ENCODE measurements around the gene NME4.
A peak's percentile ranks its signal among the peaks of the same experiment; 100 is the strongest.
"Not testable (repeated sequence)": the region's sequence is repeated elsewhere in the genome, so short reads cannot be mapped to it uniquely, and the experiment has no call there.

The NME4 gene

GRCh38 chr16:359871-360697, 36.9 kb upstream of the NME4 start:
- no peak for DNase-seq
- CTCF ChIA-PET, result interaction anchor here (1.9 to 6.1 kb wide), 2 partner anchors 178 to 254 kb away, joined by 4 to 52 read pairs; no protein-coding TSS in a partner anchor
- H3K36me3 Mint-ChIP-seq, result no peaks in the 10 kb centered on the region

GRCh38 chr16:360698-361336, 36.2 kb upstream of the NME4 start:
- Mint-ChIP-seq H3K27ac (no peak overlapping the region), H3K9me3 (no peaks in the 10 kb centered on the region), H3K27me3 (peaks cover 21% of the 10 kb centered on the region), H3K4me3 (no peak overlapping the region), H3K36me3 (no peaks in the 10 kb centered on the region), H3K4me1 (peaks cover 6% of the 10 kb centered on the region)
- CTCF ChIA-PET, result interaction anchor here (1.0 to 6.1 kb wide), 8 partner anchors 132 to 295 kb away, joined by 3 to 52 read pairs (median 10); partner anchors contain the start of gene LUC7L
- DNase-seq, result no peak

More at GRCh38 chr16:359871-360697, 36.9 kb upstream of the NME4 start:
- no peak overlapping the region for H3K4me3 Mint-ChIP-seq
- H3K9me3 Mint-ChIP-seq, result no peaks in the 10 kb centered on the region
- H3K27ac Mint-ChIP-seq, result no peak overlapping the region
- peaks cover 12% of the 10 kb centered on the region for H3K4me1 Mint-ChIP-seq
- H3K27me3 Mint-ChIP-seq, result peaks cover 21% of the 10 kb centered on the region

- Mint-ChIP-seq H3K4me1 (peaks cover 6% of the 10 kb centered on the region), H3K9me3 (no peaks in the 10 kb centered on the region), H3K4me3 (no peak overlapping the region), H3K27me3 (peaks cover 19% of the 10 kb centered on the region), H3K36me3 (no peaks in the 10 kb centered on the region), H3K27ac (no peak overlapping the region)
- CTCF ChIA-PET, result interaction anchor here (1.0 to 6.1 kb wide), 12 partner anchors 10 to 297 kb away, joined by 3 to 52 read pairs (median 7); partner anchors contain the start of genes FAM234A, LUC7L and MRPL28
- no peak for DNase-seq
Measured at GRCh38 chr16:361341-361871, 35.6 kb upstream of the NME4 start.

- DNase-seq, result peak; percentile 87
- CTCF ChIA-PET, result interaction anchor here (0.5 to 6.1 kb wide), 22 partner anchors 9 to 298 kb away, joined by 3 to 52 read pairs (median 4); partner anchors contain the start of genes FAM234A, LUC7L and MRPL28
- H3K27ac Mint-ChIP-seq, result no peak overlapping the region
- peaks cover 18% of the 10 kb centered on the region for H3K27me3 Mint-ChIP-seq
- no peaks in the 10 kb centered on the region for H3K9me3 Mint-ChIP-seq
- H3K4me1 Mint-ChIP-seq, result peaks cover 6% of the 10 kb centered on the region
- peaks cover 5% of the 10 kb centered on the region for H3K36me3 Mint-ChIP-seq
- H3K4me3 Mint-ChIP-seq, result peak overlapping the region; percentile 26
Measured at GRCh38 chr16:361872-362701, 34.9 kb upstream of the NME4 start.

- H3K27me3 Mint-ChIP-seq, result peaks cover 18% of the 10 kb centered on the region
- H3K36me3 Mint-ChIP-seq, result not testable (repeated sequence)
Measured at GRCh38 chr16:362702-362999, 34.3 kb upstream of the NME4 start.

GRCh38 chr16:363110-363765, 33.8 kb upstream of the NME4 start:
- Mint-ChIP-seq H3K4me3 (no peak overlapping the region), H3K36me3 (peaks cover 8% of the 10 kb centered on the region), H3K27ac (no peak overlapping the region), H3K4me1 (peaks cover 6% of the 10 kb centered on the region), H3K27me3 (peaks cover 18% of the 10 kb centered on the region), H3K9me3 (no peaks in the 10 kb centered on the region)
- CTCF ChIA-PET, result interaction anchor here (2.3 to 6.1 kb wide), 5 partner anchors 134 to 297 kb away, joined by 9 to 52 read pairs (median 12); partner anchors contain the start of gene LUC7L
- DNase-seq, result no peak

More at GRCh38 chr16:362702-362999, 34.3 kb upstream of the NME4 start:
- H3K4me3 Mint-ChIP-seq, DNase-seq, H3K4me1 Mint-ChIP-seq, H3K9me3 Mint-ChIP-seq, H3K27ac Mint-ChIP-seq: not testable (repeated sequence)
- CTCF ChIA-PET, result interaction anchor here (0.5 to 6.1 kb wide), 18 partner anchors 9 to 299 kb away, joined by 3 to 52 read pairs (median 4); partner anchors contain the start of genes FAM234A, LUC7L and MRPL28

- H3K27me3 Mint-ChIP-seq, result peaks cover 18% of the 10 kb centered on the region
- peaks cover 9% of the 10 kb centered on the region for H3K36me3 Mint-ChIP-seq
- no peak for DNase-seq
- no peak overlapping the region for H3K27ac Mint-ChIP-seq
- H3K4me1 Mint-ChIP-seq, result peaks cover 6% of the 10 kb centered on the region
- H3K4me3 Mint-ChIP-seq, result no peak overlapping the region
- H3K9me3 Mint-ChIP-seq, result no peaks in the 10 kb centered on the region
- CTCF ChIA-PET, result interaction anchor here (2.5 to 6.1 kb wide), 2 partner anchors 135 to 258 kb away, joined by 12 to 52 read pairs; partner anchors contain the start of gene LUC7L
Measured at GRCh38 chr16:363766-364490, 33.1 kb upstream of the NME4 start.

GRCh38 chr16:364595-365491, 32.2 kb upstream of the NME4 start:
- CTCF ChIA-PET, result interaction anchor here (6.1 kb wide), 1 partner anchor 259 kb away, joined by 52 read pairs; no protein-coding TSS in a partner anchor
- DNase-seq, result no peak
- Mint-ChIP-seq H3K4me1 (peaks cover 15% of the 10 kb centered on the region), H3K27me3 (peaks cover 18% of the 10 kb centered on the region), H3K36me3 (peaks cover 10% of the 10 kb centered on the region), H3K9me3 (no peaks in the 10 kb centered on the region), H3K27ac (no peak overlapping the region), H3K4me3 (no peak overlapping the region)

GRCh38 chr16:366476-366875, 30.5 kb upstream of the NME4 start:
- Mint-ChIP-seq H3K4me3 (no peak overlapping the region), H3K36me3 (peaks cover 13% of the 10 kb centered on the region), H3K9me3 (no peaks in the 10 kb centered on the region), H3K27me3 (peaks cover 22% of the 10 kb centered on the region), H3K27ac (no peak overlapping the region), H3K4me1 (peaks cover 25% of the 10 kb centered on the region)
- CTCF ChIA-PET, result no interaction called here
- DNase-seq, result no peak

GRCh38 chr16:367333-367903, 29.6 kb upstream of the NME4 start:
- DNase-seq, result no peak
- peaks cover 13% of the 10 kb centered on the region for H3K36me3 Mint-ChIP-seq
- peaks cover 25% of the 10 kb centered on the region for H3K4me1 Mint-ChIP-seq
- H3K9me3 Mint-ChIP-seq, result no peaks in the 10 kb centered on the region
- H3K27me3 Mint-ChIP-seq, result peaks cover 14% of the 10 kb centered on the region
- CTCF ChIA-PET, result no interaction called here
- no peak overlapping the region for H3K4me3 Mint-ChIP-seq
- H3K27ac Mint-ChIP-seq, result no peak overlapping the region

GRCh38 chr16:368388-369158, 28.4 kb upstream of the NME4 start:
- Mint-ChIP-seq H3K4me1 (peaks cover 24% of the 10 kb centered on the region), H3K36me3 (peaks cover 16% of the 10 kb centered on the region), H3K9me3 (no peaks in the 10 kb centered on the region), H3K4me3 (no peak overlapping the region), H3K27me3 (peaks cover 6% of the 10 kb centered on the region), H3K27ac (no peak overlapping the region)
- CTCF ChIA-PET, result no interaction called here
- no peak for DNase-seq

Measured in activated naive CD4-positive, alpha-beta T cell treated with anti-CD3 and anti-CD28 coated beads, Interleukin-2, amount 10 ng/mL, durations not matched to agents 7 days and 5 days (primary cell).